Lower lobe of right lung (tissue), 2 donors: Measurements from ENCODE around the gene ST6GALNAC3. TPM values are rescaled to one million over a fixed set of nuclear protein-coding genes. Genes with fewer than 3 reads are reported as not detected.

Source experiments
- ATAC-seq, 2 donors: fragments of 200-7000 bp; cut with Tn5 transposase; one replicate each; pipeline ENCODE4 v1.9.1; 2020 to 2022; ENCODE audit warnings: mild to moderate bottlenecking in 2 of 2, moderate library complexity in 2 of 2
- DNase-seq: peaks from one replicate; pipeline ENCODE4 v3.0.0-alpha.2; 2020
- H3K27ac ChIP-seq: fragments of 200-600 bp; one replicate; pipeline ENCODE4 v1.8.0; 2022
- H3K27me3 ChIP-seq: fragments of 200-600 bp; one replicate; pipeline ENCODE4 v1.8.0; 2022; ENCODE audit warnings: low read depth
- H3K36me3 ChIP-seq: fragments of 200-600 bp; one replicate; pipeline ENCODE4 v1.8.0; 2022; ENCODE audit warnings: mild to moderate bottlenecking
- H3K4me1 ChIP-seq: fragments of 200-600 bp; one replicate; pipeline ENCODE4 v1.8.0; 2022
- H3K4me3 ChIP-seq: fragments of 200-600 bp; one replicate; pipeline ENCODE4 v1.8.0; 2022; ENCODE audit warnings: mild to moderate bottlenecking
- H3K9me3 ChIP-seq: fragments of 200-600 bp; one replicate; pipeline ENCODE4 v1.8.0; 2022
- CTCF ChIP-seq: fragments of 200-600 bp; IDR thresholded peaks from one replicate; pipeline ENCODE4 v1.8.0; 2022; ENCODE audit warnings: antibody characterized with exemption, mild to moderate bottlenecking
- intact Hi-C: fragments of 100-400 bp; cut with DNase I; formaldehyde crosslinking; loops from one replicate; pipeline ENCODE4 v1.11.0; 2022
- total RNA-seq: library from RNA; stranded (reverse); fragmentation: NEBNext Ultra II Directional; extraction: Animal tissue kit (Norgen Biotek cat#: 25700); gene quantifications from one replicate; pipeline ENCODE4 v1.2.1, GENCODE V29; 2021
- donor health status: DM: no; HTN: yes; CAD: no; lungs with severe emphysema.

ST6GALNAC3 gene
- total RNA-seq, 1 donor from 2014 or later = 8.8 TPM

- intact Hi-C loops = no loop called here
- H3K9me3 ChIP-seq = no peaks in the 10 kb centered on the region
- ATAC-seq = no peak
These were observed 83.6 kb downstream of the ST6GALNAC3 start for GRCh38 chr1:76158126-76158525.

GRCh38 chr1:76160225-76160624, 85.7 kb downstream of the ST6GALNAC3 start:
- ATAC-seq (no peak), DNase-seq (no peak)
- no peaks in the 10 kb centered on the region for H3K9me3 ChIP-seq
- TF ChIP-seq CTCF = no peak
- H3K27ac ChIP-seq = no peak overlapping the region
- no peaks in the 10 kb centered on the region for H3K27me3 ChIP-seq
- intact Hi-C loops = no loop called here
- H3K36me3 ChIP-seq = no peaks in the 10 kb centered on the region
- H3K4me1 ChIP-seq = peaks cover under 1% of the 10 kb centered on the region
- no peak overlapping the region for H3K4me3 ChIP-seq

More at GRCh38 chr1:76158126-76158525, 83.6 kb downstream of the ST6GALNAC3 start:
- H3K36me3 ChIP-seq = no peaks in the 10 kb centered on the region
- no peaks in the 10 kb centered on the region for H3K27me3 ChIP-seq
- no peak overlapping the region for H3K4me3 ChIP-seq
- peaks cover 15% of the 10 kb centered on the region for H3K4me1 ChIP-seq
- H3K27ac ChIP-seq = no peak overlapping the region
- DNase-seq = no peak
- no peak for TF ChIP-seq CTCF

GRCh38 chr1:76161451-76161850, 86.9 kb downstream of the ST6GALNAC3 start:
- intact Hi-C loops = no loop called here
- H3K36me3 ChIP-seq = no peaks in the 10 kb centered on the region

GRCh38 chr1:76162254-76162653, 87.7 kb downstream of the ST6GALNAC3 start:
- intact Hi-C loops = no loop called here
- H3K4me1 ChIP-seq = no peaks in the 10 kb centered on the region
- H3K4me3 ChIP-seq = no peak overlapping the region
- ATAC-seq = no peak
- DNase-seq = no peak
- no peak for TF ChIP-seq CTCF
- H3K36me3 ChIP-seq = no peaks in the 10 kb centered on the region
- no peaks in the 10 kb centered on the region for H3K9me3 ChIP-seq
- no peaks in the 10 kb centered on the region for H3K27me3 ChIP-seq
- H3K27ac ChIP-seq = no peak overlapping the region

More at GRCh38 chr1:76161451-76161850, 86.9 kb downstream of the ST6GALNAC3 start:
- TF ChIP-seq CTCF = no peak
- Histone ChIP-seq H3K4me1 (no peaks in the 10 kb centered on the region), H3K4me3 (no peak overlapping the region), H3K9me3 (no peaks in the 10 kb centered on the region), H3K27ac (no peak overlapping the region), H3K27me3 (no peaks in the 10 kb centered on the region)
- DNase-seq (no peak), ATAC-seq (no peak)

- ATAC-seq (no peak), DNase-seq (no peak)
- Histone ChIP-seq H3K9me3 (no peaks in the 10 kb centered on the region), H3K4me3 (no peak overlapping the region), H3K27me3 (no peaks in the 10 kb centered on the region), H3K4me1 (no peaks in the 10 kb centered on the region), H3K36me3 (no peaks in the 10 kb centered on the region), H3K27ac (no peak overlapping the region)
- intact Hi-C loops = no loop called here
- TF ChIP-seq CTCF = no peak
These were observed 89.6 kb downstream of the ST6GALNAC3 start for GRCh38 chr1:76164165-76164564.

GRCh38 chr1:76170084-76170483, 95.5 kb downstream of the ST6GALNAC3 start:
- H3K4me3 ChIP-seq = no peak overlapping the region
- TF ChIP-seq CTCF = no peak
- H3K27me3 ChIP-seq = no peaks in the 10 kb centered on the region
- H3K36me3 ChIP-seq = no peaks in the 10 kb centered on the region
- ATAC-seq (no peak), DNase-seq (no peak)
- intact Hi-C loops = no loop called here
- H3K27ac ChIP-seq = no peak overlapping the region
- H3K4me1 ChIP-seq = no peaks in the 10 kb centered on the region
- no peaks in the 10 kb centered on the region for H3K9me3 ChIP-seq
